NT2/D1 (cell line): Measurements from ENCODE around the gene CYP2A13.

ENCODE experiments used
- SUZ12 ChIP-seq: IDR thresholded peaks from 2 replicates; pipeline ENCODE4 v1.6.1; 2011; ENCODE audit not compliant: insufficient read length, insufficient read depth; ENCODE audit errors: extremely low read depth
- YY1 ChIP-seq: IDR thresholded peaks from 2 replicates; pipeline ENCODE4 v1.6.1; 2011; ENCODE audit not compliant: insufficient read length, insufficient read depth
- ZNF274 ChIP-seq: IDR thresholded peaks from 2 replicates; pipeline ENCODE4 v1.6.1; 2011; ENCODE audit warnings: mild to moderate bottlenecking, low read depth, low read length

DNA sequence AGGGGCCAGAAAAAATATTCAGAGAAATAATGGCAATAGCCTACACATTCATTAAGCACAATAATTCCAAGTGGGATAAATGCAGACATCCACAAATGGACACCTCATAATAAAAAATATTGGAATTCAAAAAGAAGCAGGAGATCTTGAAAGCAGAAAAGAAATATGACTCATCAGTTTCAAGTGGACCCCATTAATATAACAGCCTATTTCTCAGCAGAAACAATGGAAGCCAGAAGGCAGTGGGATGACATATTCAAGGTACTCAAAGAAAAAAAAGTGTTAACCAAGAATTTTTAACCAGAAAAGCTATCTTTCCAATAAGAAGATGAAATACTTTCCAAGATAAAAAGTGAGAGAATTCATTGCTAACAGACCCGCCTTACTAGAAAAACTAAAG lies 48.4 kb upstream of the CYP2A13 start:
- TF ChIP-seq SUZ12 (no peak), YY1 (no peak), ZNF274 (no peak)
